HG02642 (cell line): ENCODE measurements around the gene ABHD18.
"Not testable (repeated sequence)": the region's sequence is repeated elsewhere in the genome, so short reads cannot be mapped to it uniquely, and the experiment has no call there.

Experiments
- ATAC-seq: cut with Tn5 transposase; IDR thresholded peaks from one replicate; pipeline ENCODE4 v1.9.1; 2021; ENCODE audit warnings: mild to moderate bottlenecking; ENCODE audit not compliant: unreplicated experiment, poor library complexity

ABHD18 gene

DNA sequence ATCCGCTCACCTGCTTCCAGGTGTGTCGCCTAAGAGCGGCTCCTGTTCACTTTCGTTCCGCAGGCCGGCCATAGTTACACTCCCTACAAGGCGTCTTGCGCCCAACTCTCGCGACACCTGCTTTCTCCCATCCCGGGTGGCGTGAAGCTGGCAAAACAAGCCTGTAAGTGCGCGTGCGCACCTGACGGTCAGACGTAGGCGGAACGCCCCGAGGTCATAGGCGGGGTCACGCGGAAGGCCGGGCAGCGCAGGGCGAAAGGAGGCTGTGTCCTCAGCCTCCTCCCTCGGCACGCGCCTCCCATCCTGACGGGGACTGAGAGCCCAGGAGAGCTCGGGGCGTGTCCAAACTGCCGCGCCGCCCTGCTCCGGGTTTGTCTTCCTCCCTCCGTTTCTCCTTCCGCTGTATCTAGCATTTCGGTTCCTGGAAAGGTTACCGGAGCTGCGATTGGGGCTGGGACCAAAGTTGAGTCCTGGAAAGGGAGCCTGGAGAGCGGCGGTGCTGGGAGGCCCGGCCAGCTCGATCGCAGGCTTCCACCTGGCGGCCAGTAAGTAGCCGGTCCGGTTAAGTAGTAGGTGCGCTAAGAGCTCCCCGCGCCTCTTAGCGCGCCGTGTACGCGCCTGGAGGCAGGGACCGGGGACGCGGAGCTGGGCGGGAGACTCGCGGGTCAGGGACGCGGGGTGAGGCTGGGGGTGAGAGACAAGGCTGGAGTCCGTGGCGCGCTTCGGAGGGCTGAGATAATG lies at the start of gene ABHD18, which contains the start of gene MFSD8:
Gene ABHD18 (plus strand): TSS at position 345 of the 741 bp plus-strand sequence. CDS start 17,550 bp downstream, outside the sequence.
Gene MFSD8 (minus strand): TSS at position 112 of the 741 bp plus-strand sequence. CDS start 40 bp downstream, at position 72.
- ATAC-seq: peak; percentile 96

DNA sequence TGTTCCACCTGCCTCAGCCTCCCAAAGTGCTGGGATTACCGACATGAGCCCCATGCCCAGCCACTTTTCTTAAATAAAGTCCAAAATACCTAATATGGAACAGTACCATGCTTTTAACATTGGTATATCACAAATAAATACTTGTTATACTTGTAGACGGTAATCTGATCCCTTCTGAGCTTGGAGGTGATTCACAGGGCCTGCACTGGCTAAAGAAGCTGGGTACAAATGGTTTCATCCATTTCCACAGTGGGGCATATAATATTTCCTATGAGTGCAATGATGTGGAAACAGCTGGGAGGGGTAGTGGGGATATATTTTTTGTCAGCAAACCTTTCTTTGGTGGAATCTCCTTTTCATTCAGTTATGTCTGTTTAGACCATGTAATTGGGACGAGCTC lies 48.7 kb upstream of the ABHD18 start:
- ATAC-seq: no peak

DNA sequence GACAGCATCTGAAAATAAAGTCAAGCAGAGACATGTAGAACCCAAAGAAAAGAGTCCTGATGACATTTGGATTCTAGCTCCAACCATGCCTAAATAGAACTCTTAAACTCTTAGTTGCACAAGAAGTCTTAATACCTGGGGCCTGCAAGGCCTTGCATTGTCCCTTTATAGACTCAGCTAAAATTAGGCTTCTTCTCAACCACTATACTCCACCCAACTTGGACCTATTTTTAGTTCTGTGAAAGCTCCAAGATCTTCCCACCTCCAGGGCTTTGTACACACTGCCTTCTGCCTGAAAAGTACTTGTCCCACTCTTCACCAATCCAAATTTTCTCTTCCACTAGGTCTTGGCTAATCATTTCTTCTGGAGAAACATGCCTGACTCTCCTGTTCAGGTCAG lies 48.1 kb upstream of the ABHD18 start:
- ATAC-seq: no peak

DNA sequence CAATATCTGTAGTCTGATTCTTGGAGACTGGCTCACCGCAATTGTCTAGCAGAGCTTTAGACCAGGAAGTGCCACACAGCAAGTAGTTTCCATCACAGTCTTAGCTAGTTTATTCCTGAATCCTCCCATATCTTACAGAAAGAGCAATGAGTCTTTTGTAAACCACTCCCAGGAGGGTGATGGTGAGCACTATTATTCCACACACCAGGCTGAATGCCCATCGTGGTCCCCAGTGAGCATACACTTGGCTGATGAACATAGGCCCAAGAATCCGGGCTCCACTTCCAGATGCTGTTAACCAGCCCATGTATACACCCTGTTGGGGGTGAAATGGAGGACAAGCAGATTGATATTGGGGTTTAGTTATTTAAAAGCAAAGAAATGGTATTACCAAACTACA lies 44.7 kb upstream of the ABHD18 start:
- no peak for ATAC-seq

DNA sequence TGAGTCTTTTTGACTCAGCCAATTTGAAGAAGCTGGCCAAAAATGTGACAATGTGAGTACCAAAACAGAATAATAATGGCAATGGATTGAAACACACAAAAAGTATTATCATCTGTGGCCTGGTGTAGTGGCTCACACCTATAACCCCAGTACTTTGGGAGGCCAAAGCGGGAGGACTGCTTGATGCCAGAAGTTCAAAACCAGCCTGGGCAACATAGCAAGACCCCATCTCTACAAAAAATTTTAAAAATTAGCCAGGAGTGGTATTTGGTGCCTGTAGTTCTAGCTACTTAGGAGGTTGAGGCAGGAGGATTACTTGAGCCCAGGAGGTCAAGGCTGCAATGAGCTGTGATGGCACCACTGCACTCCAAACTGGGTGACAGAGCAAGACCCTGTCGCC lies 43.0 kb upstream of the ABHD18 start:
- no peak for ATAC-seq

DNA sequence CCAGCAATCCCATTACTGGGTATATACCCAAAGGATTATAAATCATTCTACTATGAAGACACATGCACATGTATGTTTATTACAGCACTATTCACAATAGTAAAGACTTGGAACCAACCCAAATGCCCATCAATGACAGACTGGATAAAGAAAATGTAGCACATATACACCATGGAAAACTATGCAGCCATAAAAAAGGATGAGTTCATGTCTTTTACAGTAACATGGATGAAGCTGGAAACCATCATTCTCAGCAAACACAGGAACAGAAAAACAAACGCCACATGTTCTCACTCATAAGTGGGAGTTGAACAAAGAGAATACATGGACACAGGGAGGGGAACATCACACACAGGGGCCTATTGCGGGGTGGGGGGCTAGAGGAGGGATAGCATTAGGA lies 39.5 kb upstream of the ABHD18 start:
- ATAC-seq: not testable (repeated sequence)

DNA sequence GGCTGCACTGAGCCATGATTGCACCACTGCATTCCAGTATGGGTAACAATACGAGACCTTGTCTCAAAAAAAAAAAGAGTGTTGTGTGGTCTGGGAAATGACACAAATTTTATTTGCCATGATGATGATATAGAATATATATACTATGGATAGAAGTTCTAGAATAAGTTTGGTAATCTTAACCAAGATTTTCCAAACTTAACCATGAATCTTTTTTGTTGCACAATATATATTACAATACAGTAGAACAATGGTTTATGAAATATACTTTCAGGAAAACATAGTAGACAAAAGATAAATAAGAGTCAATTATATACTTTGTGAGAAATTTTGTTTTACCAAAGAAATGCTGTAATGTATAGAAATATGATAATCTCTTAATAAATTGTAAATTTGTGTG lies 35.0 kb upstream of the ABHD18 start:
- ATAC-seq: no peak

DNA sequence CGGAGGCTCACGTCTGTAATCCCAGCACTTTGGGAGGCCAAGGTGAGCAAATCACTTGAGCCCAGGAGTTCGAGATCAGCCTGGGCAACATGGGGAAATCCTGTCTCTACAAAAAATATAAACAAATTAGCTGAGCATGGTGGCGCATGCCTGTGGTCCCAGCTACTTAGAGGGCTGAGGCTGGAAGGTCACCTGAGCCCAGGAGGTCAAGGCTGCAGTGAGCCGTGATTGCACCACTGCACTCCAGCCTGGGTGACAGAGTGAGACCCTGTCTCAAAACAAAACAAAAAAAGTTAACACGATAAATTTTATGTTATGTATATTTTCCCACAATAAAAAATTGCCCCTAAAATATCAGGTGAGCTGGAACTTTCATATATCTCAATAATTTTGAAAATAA lies 33.4 kb upstream of the ABHD18 start:
- not testable (repeated sequence) for ATAC-seq

DNA sequence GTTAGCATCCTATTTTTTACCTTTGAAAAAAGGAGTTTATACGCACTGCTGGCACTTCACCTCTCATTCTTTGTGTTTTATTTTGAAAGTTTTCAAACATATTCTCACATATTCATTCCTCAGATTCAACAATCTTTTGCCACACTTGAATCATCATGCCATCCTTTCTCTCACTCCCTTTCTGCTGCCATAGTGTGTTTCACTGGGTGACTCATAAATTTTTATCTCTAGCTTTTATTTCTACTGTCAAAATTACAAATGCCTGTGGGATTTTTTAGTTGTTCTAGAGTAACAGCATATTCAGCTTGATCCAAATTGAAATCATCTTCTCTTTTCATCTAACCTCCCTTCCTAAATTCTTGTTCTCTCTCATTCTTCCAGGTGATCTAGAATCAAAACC lies 28.2 kb upstream of the ABHD18 start:
- no peak for ATAC-seq

DNA sequence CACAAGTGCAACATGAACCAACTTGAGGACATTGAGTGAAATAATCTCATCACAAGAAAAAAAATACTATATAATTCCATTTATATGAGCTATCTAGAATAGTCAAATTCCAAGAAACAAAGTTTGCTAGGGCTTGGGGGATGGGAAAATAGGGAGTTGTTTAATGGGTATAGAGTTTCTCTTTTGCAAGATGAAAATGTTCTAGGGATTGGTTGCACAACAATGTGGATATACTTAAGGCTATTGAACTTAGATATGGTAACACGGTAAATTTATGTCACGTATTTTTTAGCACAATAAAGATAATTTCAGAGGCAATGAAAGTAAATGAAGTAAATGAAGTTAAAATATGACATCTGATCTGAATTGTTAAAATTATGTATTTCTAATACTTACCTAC lies 8.1 kb upstream of the ABHD18 start:
- ATAC-seq: no peak

DNA sequence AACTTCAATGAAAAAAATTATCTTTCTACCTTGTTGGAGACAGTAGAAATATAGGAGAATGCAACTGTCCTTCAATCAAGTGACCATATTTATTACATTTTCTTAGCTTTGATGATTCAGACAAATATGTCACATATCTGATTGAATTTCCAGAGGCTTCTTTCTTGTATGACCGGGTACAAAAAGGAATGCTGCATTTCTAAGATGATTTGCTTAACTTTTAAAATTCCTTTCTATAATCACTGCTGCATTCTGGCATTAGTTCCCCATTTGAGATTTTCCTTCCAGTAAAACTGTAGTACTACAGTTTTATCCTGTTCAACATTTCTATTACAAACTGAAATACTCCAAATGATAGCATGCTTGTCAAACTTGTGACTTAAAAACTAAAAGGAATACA lies 5.4 kb upstream of the ABHD18 start:
- no peak for ATAC-seq

DNA sequence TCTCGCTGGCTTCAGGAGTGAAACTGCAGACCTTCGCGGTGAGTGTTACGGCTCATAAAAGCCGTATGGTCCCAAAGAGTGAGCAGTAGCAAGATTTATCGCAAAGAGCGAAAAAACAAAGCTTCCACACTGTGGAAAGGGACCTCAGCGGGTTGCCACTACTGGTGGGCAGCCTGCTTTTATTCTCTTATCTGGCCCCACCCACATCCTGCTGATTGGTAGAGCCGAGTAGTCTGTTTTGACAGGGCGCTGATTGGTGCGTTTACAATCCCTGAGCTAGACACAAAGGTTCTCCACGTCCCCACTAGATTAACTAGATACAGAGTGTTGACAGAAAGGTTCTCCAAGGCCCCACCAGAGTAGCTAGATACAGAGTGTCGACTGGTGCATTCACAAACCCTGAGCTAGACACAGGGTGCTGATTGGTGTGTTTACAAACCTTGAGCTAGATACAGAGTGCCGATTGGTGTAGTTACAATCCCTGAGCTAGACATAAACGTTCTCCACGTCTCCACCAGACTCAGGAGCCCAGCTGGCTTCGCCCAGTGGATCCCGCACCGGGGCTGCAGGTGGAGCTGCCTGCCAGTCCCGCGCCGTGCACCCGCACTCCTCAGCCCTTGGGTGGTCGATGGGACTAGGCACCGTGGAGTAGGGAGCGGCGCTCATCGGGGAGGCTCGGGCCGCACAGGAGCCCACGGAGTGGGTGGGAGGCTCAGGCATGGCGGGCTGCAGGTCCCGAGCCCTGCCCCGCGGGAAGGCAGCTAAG lies 1.4 kb upstream of the ABHD18 start:
- not testable (repeated sequence) for ATAC-seq

DNA sequence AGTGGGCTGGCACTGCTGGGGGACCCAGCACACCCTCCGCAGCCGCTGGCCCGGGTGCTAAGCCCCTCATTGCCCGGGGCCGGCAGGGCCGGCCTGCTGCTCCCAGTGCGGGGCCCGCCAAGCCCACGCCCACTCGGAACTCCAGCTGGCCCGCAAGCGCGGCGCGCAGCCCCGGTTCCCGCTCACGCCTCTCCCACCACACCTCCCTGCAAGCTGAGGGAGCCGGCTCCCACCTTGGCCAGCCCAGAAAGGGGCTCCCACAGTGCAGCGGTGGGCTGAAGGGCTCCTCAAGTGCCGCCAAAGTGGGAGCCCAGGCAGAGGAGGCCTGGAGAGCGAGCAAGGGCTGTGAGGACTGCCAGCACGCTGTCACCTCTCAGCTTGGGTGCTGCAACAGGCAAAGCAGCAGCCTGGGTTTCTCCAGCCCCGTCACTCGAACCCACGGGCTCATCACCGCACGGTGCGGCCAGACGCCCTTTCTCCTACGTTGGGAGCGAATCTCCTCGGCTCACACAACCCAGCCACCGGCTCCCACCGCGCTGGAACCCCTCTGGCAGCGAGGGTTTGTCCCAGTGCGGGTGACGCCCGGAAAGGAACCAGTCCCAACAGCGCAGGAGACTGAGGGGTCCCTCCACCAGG lies 662 bp upstream of the ABHD18 start:
- peak; percentile 26 for ATAC-seq

DNA sequence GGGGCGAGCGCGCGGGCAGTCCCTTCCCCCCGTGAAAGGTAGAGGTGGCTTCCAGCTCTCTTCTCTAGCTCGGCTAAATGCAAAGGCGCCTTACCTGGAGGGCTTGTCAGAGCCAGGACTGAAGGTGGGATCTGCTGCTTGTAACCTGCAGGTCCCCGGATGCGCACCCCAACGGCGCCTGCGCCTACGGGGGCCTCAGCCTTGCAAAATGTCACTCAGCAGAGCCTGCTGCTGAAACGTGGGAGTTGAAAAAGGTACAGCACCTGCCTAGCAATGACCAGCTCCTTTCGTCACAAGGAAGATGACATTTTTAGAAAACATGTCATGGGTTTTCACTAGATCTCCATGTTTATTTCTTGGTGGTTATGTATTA lies 583 bp downstream of the ABHD18 start:
- ATAC-seq: peak; percentile 31

DNA sequence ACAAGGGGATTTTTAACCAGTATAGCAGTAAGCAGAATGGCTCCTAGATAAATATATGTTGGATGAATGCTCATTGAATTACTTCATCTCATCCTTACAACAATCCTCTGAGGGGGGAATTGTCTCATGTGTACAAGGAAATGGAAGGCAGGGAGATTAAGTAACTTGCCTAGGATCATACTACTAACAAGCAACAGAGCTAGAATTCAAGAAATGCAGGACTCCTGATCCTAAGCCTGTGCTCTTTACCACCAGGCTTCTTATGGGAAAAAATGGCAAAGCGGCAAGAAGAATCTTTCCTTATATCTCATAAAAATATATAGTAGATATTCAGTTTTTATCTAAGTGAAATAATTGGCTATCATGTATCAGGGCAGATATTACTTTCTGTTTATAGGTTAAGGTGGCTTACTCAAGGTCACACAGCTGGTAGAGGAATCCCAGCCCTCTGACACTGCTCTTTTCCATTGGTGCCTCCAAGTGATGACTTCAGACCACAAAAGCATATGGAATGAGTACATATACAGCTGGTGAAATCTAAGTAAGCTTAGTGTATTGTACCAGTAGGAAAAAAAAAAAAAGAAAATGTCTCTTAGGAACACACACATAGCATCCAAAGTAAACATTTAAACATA lies 2.1 kb downstream of the ABHD18 start:
- no peak for ATAC-seq

DNA sequence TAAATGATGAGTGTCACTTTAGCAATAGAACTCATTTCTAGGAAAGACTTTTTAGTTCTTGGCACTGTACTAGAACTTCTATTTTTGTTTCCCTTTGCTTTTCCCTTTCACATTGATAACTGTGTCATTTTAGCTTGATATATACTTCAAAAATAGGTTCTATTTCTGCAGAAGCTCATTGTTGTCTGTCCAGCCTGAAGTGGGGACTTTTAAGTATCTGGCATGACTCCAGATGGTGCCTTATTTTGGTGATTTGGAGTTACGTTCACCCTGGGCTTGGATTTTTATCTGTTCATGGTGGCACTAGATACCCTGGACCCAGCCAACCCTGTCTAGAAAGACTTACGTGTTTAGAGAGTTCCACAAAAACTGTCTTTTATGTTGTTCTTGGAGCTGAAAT lies 3.4 kb downstream of the ABHD18 start:
- ATAC-seq: no peak

DNA sequence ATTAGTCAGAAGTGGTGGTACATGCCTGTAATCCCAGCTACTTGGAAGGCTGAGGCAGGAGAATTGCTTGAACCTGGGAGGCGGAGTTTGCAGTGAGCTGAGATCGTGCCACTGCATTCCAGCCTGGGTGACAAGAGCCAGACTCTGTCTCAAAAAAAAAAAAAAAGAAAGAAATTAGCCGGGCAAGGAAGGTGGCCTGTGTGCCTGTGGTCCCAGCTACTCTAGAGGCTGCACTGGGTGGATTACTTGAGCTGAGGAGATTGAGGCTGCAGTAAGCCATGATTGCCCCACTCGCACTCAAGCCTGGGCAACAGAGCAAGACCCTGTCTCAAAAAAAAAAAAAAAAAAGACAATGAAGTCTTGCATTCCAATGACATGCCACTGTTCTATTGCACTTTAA lies 5.7 kb downstream of the ABHD18 start:
- ATAC-seq: not testable (repeated sequence)

DNA sequence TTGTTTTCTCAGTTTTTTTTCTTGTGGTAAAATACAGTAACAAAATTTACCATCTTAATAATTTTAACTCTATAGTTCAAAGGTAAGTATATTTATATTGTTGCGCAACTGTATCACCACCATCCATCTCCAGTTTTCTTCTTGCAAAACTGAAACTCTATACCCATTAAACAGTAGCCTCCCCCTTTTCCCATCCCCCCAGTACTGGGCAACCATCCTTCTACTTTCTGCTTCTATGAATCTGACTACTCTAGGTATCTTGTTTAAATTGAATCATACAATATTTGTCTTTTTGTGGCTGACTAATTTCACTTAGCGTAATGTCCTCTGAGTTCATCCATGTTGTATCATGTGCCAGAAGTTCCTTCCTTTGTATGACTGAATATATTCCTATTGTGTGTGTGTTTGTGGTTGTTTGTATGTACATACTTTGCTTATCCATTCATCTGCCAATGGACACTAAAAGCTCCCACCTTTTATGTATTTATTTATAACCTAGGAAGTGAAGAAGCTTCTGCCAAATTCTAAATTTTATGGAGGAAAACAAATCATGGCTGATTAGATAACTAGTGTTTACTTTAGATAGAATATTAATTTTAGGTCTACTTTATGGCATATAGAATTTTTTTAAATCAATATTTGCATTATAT lies 10.0 kb downstream of the ABHD18 start:
- ATAC-seq: no peak

DNA sequence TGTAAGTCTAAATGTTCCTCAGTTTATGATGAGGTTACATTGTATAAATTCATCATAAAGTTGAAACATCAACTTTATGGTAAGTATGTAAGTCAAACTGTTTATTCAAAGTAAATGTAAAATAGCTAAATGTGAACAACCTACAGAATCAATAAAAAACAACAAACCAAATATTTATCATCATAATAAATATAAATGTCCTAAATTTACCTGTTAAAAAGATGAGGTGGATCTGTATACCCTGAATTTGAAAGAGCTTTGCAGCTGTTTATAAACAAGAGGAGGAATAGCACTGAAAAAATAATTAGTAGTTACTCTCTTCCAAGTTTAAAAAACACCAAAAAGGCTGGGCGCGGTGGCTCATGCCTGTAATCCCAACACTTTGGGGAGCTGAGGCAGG lies 13.7 kb downstream of the ABHD18 start:
- no peak for ATAC-seq

DNA sequence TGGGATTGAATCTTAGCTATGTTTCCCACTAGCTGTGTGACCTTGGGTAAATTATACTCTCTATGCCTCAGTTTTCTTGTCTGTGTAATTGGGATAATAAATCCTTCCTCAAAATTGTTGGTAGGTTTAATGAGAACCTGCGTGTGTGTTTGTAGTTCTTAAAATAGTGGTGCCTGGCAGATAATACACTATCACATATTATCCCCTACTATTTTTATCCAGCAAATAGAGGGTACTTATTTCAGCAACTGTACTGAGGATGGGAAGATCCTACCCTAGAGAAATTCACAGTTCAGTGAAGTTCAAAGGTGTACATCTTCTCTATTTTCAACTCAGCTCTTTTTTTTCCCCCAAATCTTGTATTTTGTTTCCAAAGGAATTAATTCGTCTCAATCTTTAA lies 17.2 kb downstream of the ABHD18 start:
- ATAC-seq: no peak
